ENCODE measurements around the gene NALCN. TPM values are rescaled to one million over a fixed set of nuclear protein-coding genes. Genes with fewer than 3 reads are reported as not detected.

NALCN gene
- total RNA-seq, 1 donor from 2014 or later = 18.5 TPM

DNA sequence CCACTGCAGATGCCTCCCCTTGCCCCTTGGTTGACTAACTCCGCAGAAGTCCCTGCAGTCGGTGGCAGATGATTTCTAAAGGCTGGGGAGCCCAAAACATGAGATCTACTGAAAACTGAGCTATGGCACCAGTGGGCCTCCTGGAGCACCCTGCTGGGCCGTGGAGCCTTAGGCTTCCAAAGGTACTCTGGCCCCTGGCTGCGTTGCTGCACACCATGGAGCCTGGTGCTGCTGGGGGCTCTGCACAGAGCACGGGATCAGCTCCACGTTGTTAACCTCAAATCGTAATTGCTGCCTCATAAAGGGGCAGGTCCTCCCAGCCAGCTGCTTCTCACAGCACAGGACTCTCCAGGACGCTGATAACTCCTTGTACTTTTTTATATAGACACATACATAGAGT lies 357.5 kb downstream of the NALCN start:
- H3K36me3 ChIP-seq = peaks cover 0 to 25% of the 10 kb centered on the region in 2 donors
- no peak overlapping the region for H3K4me3 ChIP-seq
- no peak for DNase-seq (ENCODE audit: low spot score in 2 of 2)
- TF ChIP-seq, protein P1, sequence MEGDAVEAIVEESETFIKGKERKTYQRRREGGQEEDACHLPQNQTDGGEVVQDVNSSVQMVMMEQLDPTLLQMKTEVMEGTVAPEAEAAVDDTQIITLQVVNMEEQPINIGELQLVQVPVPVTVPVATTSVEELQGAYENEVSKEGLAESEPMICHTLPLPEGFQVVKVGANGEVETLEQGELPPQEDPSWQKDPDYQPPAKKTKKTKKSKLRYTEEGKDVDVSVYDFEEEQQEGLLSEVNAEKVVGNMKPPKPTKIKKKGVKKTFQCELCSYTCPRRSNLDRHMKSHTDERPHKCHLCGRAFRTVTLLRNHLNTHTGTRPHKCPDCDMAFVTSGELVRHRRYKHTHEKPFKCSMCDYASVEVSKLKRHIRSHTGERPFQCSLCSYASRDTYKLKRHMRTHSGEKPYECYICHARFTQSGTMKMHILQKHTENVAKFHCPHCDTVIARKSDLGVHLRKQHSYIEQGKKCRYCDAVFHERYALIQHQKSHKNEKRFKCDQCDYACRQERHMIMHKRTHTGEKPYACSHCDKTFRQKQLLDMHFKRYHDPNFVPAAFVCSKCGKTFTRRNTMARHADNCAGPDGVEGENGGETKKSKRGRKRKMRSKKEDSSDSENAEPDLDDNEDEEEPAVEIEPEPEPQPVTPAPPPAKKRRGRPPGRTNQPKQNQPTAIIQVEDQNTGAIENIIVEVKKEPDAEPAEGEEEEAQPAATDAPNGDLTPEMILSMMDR (IDR thresholded peaks at IDR 0.05) = no peak
- no peaks in the 10 kb centered on the region for H3K4me1 ChIP-seq
- no peaks in the 10 kb centered on the region for H3K9me3 ChIP-seq
- H3K27me3 ChIP-seq = no peaks in the 10 kb centered on the region
- H3K27ac ChIP-seq = no peak overlapping the region
- intact Hi-C loops (cut with DNase I) = no loop called here

DNA sequence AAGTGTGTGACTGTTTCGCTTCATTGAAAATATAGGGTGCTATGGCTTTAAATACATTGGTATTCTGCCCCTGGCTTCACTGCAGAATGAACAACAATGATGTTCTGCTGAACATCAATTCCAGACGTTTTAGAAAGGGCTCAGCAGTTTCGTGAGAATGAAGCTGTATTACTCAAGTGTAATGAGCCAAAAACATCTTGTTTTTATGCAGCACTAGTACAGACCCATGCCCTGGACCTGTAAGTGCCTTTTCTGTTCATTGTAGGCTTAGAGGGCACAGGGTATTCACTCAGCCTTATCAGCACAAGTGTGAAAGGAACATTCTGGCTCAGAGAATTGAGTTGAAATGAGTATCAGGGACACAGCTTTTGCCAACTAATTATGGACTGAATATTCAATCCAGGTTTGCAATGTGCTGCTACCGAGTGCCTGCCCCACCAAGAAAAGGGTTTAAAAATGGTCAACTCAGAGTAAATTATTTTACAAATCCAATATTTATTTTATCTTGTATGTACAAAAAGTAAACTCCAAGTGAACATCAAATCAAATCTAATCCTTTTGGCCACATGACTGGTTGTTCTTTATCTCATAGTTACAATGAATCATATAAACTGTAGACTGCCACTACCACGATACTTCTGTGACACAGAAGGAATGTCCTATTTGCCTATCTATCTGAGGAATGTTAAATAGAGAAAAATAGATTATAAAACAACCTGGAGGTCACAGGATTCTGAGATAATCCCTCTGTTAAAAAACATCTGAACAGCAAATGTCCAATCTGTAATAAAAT lies 362.8 kb downstream of the NALCN start:
- no peak for DNase-seq (ENCODE audit: low spot score in 2 of 2)
- H3K4me1 ChIP-seq = no peaks in the 10 kb centered on the region
- H3K27me3 ChIP-seq = no peaks in the 10 kb centered on the region
- no peak overlapping the region for H3K27ac ChIP-seq
- peaks cover 0 to 15% of the 10 kb centered on the region in 2 donors for H3K36me3 ChIP-seq
- peaks cover 0 to 6% of the 10 kb centered on the region in 2 donors for H3K9me3 ChIP-seq
- TF ChIP-seq, protein P1 (IDR thresholded peaks at IDR 0.05) = no peak
- intact Hi-C loops (cut with DNase I) = no loop called here
- no peak overlapping the region for H3K4me3 ChIP-seq

DNA sequence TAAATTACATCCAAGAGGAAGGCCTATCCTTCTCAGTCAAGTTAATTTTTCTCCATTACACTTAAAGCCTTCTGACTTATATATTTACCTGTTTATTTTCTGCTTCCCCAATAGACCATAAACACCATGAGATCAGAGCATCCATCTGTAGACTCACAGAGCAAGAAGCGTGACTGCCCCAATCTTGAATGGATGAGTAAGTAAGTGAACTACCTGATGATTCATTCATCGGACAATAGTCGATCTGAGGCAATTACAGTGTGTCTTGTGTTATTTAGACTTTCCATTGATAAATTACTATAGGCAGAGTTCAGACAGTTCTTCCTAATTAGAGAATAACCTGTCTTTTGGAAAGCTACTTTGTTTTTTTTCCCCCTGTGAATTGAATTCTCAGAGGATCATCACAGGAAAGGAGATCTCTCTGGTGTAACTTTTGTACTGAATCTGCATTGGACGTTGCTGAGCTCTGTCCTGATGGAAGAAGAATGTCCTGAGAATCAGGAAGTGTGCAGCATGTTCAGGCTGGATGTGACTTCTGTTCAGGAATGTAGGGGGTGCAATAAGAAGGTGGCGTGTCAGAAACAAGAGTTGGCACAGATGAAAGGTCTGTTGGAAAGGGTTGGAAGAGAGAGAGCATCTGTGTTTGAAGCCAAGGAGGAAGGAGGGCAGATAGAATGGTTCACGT lies 367.0 kb downstream of the NALCN start:
- Histone ChIP-seq H3K4me1 (no peaks in the 10 kb centered on the region), H3K4me3 (no peak overlapping the region), H3K27ac (no peak overlapping the region), H3K36me3 (no peaks in the 10 kb centered on the region), H3K9me3 (peaks cover 0 to 6% of the 10 kb centered on the region in 2 donors), H3K27me3 (no peaks in the 10 kb centered on the region)
- TF ChIP-seq, protein P1 (IDR thresholded peaks at IDR 0.05) = no peak
- intact Hi-C loops (cut with DNase I) = no loop called here
- DNase-seq (ENCODE audit: low spot score in 2 of 2) = no peak

DNA sequence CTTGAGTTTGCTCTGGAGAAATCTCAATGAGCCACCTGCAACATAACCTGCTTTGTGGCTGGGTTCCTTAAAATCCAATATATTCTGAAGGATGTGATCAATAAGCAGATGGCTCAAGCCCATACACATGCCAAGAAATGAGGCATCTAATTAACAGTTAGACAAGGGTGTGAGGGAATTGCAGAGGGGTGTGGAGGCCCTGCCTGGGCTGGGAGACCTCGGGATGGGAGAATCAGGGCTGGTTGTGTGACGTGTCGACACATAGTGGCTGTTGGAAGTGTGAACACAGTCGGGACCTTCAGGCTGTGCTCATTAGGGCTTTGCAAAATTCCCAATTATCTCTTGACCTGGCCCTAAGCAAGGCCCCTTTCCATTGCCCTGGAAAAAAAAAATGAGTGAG lies 379.8 kb downstream of the NALCN start:
- intact Hi-C loops (cut with DNase I) = no loop called here

DNA sequence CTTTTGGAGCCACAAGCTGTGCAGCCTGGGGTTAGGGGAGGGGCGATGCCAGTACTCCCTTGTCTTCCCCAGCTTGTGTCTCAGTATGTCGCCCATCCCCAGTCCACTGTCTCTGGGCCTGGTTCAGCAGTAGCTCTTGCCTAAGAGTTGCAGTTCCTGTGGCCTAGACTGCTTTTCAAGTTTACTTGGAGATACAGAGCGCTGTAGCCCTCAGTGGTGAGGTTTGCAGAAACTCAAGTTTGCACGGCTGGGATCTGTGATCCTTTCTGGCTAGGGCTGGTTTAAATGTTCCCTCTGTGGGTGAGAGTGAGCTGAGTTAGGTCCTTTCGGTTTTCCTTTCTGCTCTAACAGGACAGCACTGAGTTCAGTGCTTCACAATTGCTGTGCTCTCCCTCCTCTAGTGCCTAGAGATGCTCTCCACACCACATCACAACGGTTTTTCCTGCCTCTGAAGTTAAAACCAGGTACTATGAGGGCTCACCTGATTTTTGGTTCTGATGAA lies 381.1 kb downstream of the NALCN start:
- H3K27me3 ChIP-seq = no peaks in the 10 kb centered on the region
- no peak overlapping the region for H3K4me3 ChIP-seq
- no peaks in the 10 kb centered on the region for H3K4me1 ChIP-seq
- no peak for DNase-seq (ENCODE audit: low spot score in 2 of 2)
- no peak overlapping the region for H3K27ac ChIP-seq
- TF ChIP-seq, protein P1 (IDR thresholded peaks at IDR 0.05) = no peak
- intact Hi-C loops (cut with DNase I) = no loop called here
- peaks cover 0 to 4% of the 10 kb centered on the region in 2 donors for H3K9me3 ChIP-seq
- H3K36me3 ChIP-seq = no peaks in the 10 kb centered on the region

More for the DNA sequence above, 379.8 kb downstream of the NALCN start:
- Histone ChIP-seq H3K36me3 (no peaks in the 10 kb centered on the region), H3K4me3 (no peak overlapping the region), H3K4me1 (no peaks in the 10 kb centered on the region), H3K9me3 (peaks cover 0 to 4% of the 10 kb centered on the region in 2 donors), H3K27ac (no peak overlapping the region), H3K27me3 (no peaks in the 10 kb centered on the region)
- DNase-seq (ENCODE audit: low spot score in 2 of 2) = no peak
- TF ChIP-seq, protein P1 (IDR thresholded peaks at IDR 0.05) = no peak
